Right ventricle myocardium inferior (tissue), 1 donor: Measurements from ENCODE around the gene SLC16A12. TPM values are rescaled to one million over a fixed set of nuclear protein-coding genes. Genes with fewer than 3 reads are reported as not detected.

ENCODE experiments used
- ATAC-seq: fragments of 200-7000 bp; cut with Tn5 transposase; one replicate; pipeline ENCODE4 v1.9.1; 2020; ENCODE audit warnings: mild to moderate bottlenecking, moderate library complexity
- DNase-seq: peaks from one replicate; pipeline ENCODE4 v3.0.0; 2021; ENCODE audit errors: missing footprints
- intact Hi-C: fragments of 100-400 bp; cut with DNase I; formaldehyde crosslinking; loops from one replicate; pipeline ENCODE4 v1.11.0; 2022
- long read RNA-seq: library from polyadenylated mRNA; unstranded; transcript quantifications from one replicate; pipeline ENCODE4 v2.0.0, GENCODE V29; 2021
- total RNA-seq: library from RNA; stranded (reverse); fragmentation: NEBNext Ultra II Directional; extraction: Animal tissue kit (Norgen Biotek cat#: 25700); gene quantifications from one replicate; pipeline ENCODE4 v1.2.1, GENCODE V29; 2021
- donor health status: DM: no; HTN: yes; CAD: no; lungs with severe emphysema.

SLC16A12 gene
- total RNA-seq, result 1.1 TPM
- long read RNA-seq, partial matches to known transcripts, result 0 of 2 reads
- long read RNA-seq, other reads (novel, unspliced or antisense), result 2 of 2 reads

- ATAC-seq (peak; percentile 80), DNase-seq (no peak)
- intact Hi-C loops, result no loop called here
These were observed at the start of gene SLC16A12 for GRCh38 chr10:89535171-89536012. SLC16A12 (minus strand) TSS chr10:89535594; CDS start chr10:89462578, 73,016 bp downstream.

- intact Hi-C loops, result no loop called here
- no peak for ATAC-seq
- DNase-seq, result no peak
These were observed 46.6 kb upstream of the SLC16A12 start for GRCh38 chr10:89582022-89582421.

GRCh38 chr10:89580243-89580642, 44.8 kb upstream of the SLC16A12 start:
- ATAC-seq, result no peak
- DNase-seq, result no peak
- intact Hi-C loops, result no loop called here

- ATAC-seq (no peak), DNase-seq (no peak)
- intact Hi-C loops, result no loop called here
These were observed 41.3 kb upstream of the SLC16A12 start for GRCh38 chr10:89576696-89577095.

GRCh38 chr10:89576022-89576421, 40.6 kb upstream of the SLC16A12 start:
- DNase-seq (no peak), ATAC-seq (no peak)
- intact Hi-C loops, result no loop called here

GRCh38 chr10:89575031-89575430, 39.6 kb upstream of the SLC16A12 start:
- intact Hi-C loops, result no loop called here
- no peak for DNase-seq
- no peak for ATAC-seq

- intact Hi-C loops, result no loop called here
- DNase-seq, result no peak
- ATAC-seq, result no peak
These were observed 39.0 kb upstream of the SLC16A12 start for GRCh38 chr10:89574368-89574767.

GRCh38 chr10:89567576-89568245, 32.3 kb upstream of the SLC16A12 start:
- ATAC-seq, result no peak

GRCh38 chr10:89566992-89567391, 31.6 kb upstream of the SLC16A12 start:
- ATAC-seq, result no peak
- intact Hi-C loops, result no loop called here
- DNase-seq, result no peak

More at GRCh38 chr10:89567576-89568245, 32.3 kb upstream of the SLC16A12 start:
- intact Hi-C loops, result no loop called here
- no peak for DNase-seq

GRCh38 chr10:89566095-89566950, 30.9 kb upstream of the SLC16A12 start:
- intact Hi-C loops, result no loop called here
- ATAC-seq (no peak), DNase-seq (no peak)

- no peak for ATAC-seq
- no peak for DNase-seq
- intact Hi-C loops, result no loop called here
These were observed 29.8 kb upstream of the SLC16A12 start for GRCh38 chr10:89565180-89565579.

GRCh38 chr10:89563861-89564478, 28.6 kb upstream of the SLC16A12 start:
- intact Hi-C loops, result loop anchor here (1.0 kb wide), 1 partner anchor 138 kb away; no protein-coding TSS in a partner anchor
- DNase-seq, result no peak

GRCh38 chr10:89563311-89563710, 27.9 kb upstream of the SLC16A12 start:
- no peak for DNase-seq
- no peak for ATAC-seq
- intact Hi-C loops, result no loop called here

More at GRCh38 chr10:89563861-89564478, 28.6 kb upstream of the SLC16A12 start:
- no peak for ATAC-seq

- ATAC-seq (no peak), DNase-seq (no peak)
- intact Hi-C loops, result no loop called here
These were observed 21.2 kb upstream of the SLC16A12 start for GRCh38 chr10:89556600-89556999.

- ATAC-seq, result peak; percentile 62
- DNase-seq, result no peak
- intact Hi-C loops, result loop anchor here (2.0 kb wide), 1 partner anchor 129 kb away; no protein-coding TSS in a partner anchor
These were observed 20.5 kb upstream of the SLC16A12 start for GRCh38 chr10:89555688-89556445.

GRCh38 chr10:89554433-89554832, 19.0 kb upstream of the SLC16A12 start:
- no peak for DNase-seq
- intact Hi-C loops, result loop anchor here (2.0 to 5.0 kb wide), 2 partner anchors 87 to 128 kb away; no protein-coding TSS in a partner anchor
- no peak for ATAC-seq

GRCh38 chr10:89553064-89553734, 17.8 kb upstream of the SLC16A12 start:
- ATAC-seq, result peak; percentile 71
- no peak for DNase-seq
- intact Hi-C loops, result loop anchor here (5.0 kb wide), 1 partner anchor 86 kb away; no protein-coding TSS in a partner anchor
